ENCODE data around the gene ADGRG3.

GRCh38 chr16:57732037-57732436 is 63.9 kb downstream of the ADGRG3 start:
- TF ChIP-seq CTCF (conservative IDR thresholded peaks at IDR 0.05; ENCODE audit: low read length) (no peak), EZH2phosphoT487 (IDR thresholded peaks at IDR 0.05; ENCODE audit: borderline replicate concordance) (no peak)

Data from Loucy (cell line).